ENCODE measurements around the gene LAMC1. TPM values are rescaled to one million over a fixed set of nuclear protein-coding genes. Genes with fewer than 3 reads are reported as not detected.

LAMC1 gene
- total RNA-seq, 1 experiment from 2014 or later = 61.2 TPM

DNA sequence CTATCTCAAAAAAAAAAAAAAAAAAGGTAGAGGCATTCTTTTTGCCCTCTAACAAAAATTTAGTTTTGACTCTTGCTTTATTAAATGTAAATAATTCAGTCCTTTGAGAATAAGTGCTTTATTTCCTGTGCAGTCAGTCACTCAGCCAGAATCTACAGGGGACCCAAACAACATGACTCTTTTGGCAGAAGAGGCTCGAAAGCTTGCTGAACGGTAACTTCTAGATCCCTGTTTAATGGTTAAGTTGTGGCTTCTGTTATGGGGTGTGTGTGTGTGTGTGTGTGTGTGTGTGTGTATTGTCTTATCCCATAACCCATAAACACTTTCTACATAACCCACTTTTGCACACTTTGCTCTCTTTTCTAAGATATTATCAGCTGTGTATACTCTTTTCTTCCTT, 107.9 kb downstream of the LAMC1 start:
- no peak overlapping the region for H3K4me3 ChIP-seq (replicated peaks in 1 of 2; ENCODE audit: low read depth in 1 of 2, low read length in 2 of 2)
- intact Hi-C loops (cut with micrococcal nuclease) = no loop called here
- H3K9ac ChIP-seq (ENCODE audit: low read length) = no peak overlapping the region
- H4K20me1 ChIP-seq (ENCODE audit: insufficient read depth) = no peaks in the 10 kb centered on the region
- DNase-seq (ENCODE audit: low read depth, low spot score) (no peak), ATAC-seq (no peak)
- no peaks in the 10 kb centered on the region for H3K27me3 ChIP-seq (ENCODE audit: insufficient read depth, low read length)
- no peak overlapping the region for H3K4me2 ChIP-seq (ENCODE audit: low read length)
- H3K36me3 ChIP-seq (ENCODE audit: control insufficient read depth in 1 of 2, insufficient read depth in 2 of 2, low read length in 2 of 2) = peaks cover 37 to 42% of the 10 kb centered on the region in 2 experiments
- no peak overlapping the region for H3K27ac ChIP-seq (ENCODE audit: low read depth, low read length)
- no peak overlapping the region for H2AFZ ChIP-seq (ENCODE audit: low read depth, low read length, poor library complexity, severe bottlenecking)
- TF ChIP-seq RAD21 (IDR thresholded peaks at IDR 0.05; ENCODE audit: low read depth) (no peak), ZFX (IDR thresholded peaks at IDR 0.05) (no peak), FOSL1 (IDR thresholded peaks at IDR 0.05; ENCODE audit: low read depth) (no peak), POLR2AphosphoS5 (IDR thresholded peaks at IDR 0.05; ENCODE audit: low read depth, low read length) (no peak), EGR1 (IDR thresholded peaks at IDR 0.05; ENCODE audit: low read depth) (no peak), SRF (IDR thresholded peaks at IDR 0.05; ENCODE audit: low read depth) (no peak), EZH2 (IDR thresholded peaks at IDR 0.05) (no peak), POLR2A (IDR thresholded peaks at IDR 0.05; ENCODE audit: borderline replicate concordance, extremely low read depth, insufficient read depth, insufficient read length) (no peak), EZH2phosphoT487 (IDR thresholded peaks at IDR 0.05; ENCODE audit: borderline replicate concordance) (no peak), ELF1 (IDR thresholded peaks at IDR 0.05; ENCODE audit: borderline replicate concordance, low read depth) (no peak)
- TF ChIP-seq, protein P1, sequence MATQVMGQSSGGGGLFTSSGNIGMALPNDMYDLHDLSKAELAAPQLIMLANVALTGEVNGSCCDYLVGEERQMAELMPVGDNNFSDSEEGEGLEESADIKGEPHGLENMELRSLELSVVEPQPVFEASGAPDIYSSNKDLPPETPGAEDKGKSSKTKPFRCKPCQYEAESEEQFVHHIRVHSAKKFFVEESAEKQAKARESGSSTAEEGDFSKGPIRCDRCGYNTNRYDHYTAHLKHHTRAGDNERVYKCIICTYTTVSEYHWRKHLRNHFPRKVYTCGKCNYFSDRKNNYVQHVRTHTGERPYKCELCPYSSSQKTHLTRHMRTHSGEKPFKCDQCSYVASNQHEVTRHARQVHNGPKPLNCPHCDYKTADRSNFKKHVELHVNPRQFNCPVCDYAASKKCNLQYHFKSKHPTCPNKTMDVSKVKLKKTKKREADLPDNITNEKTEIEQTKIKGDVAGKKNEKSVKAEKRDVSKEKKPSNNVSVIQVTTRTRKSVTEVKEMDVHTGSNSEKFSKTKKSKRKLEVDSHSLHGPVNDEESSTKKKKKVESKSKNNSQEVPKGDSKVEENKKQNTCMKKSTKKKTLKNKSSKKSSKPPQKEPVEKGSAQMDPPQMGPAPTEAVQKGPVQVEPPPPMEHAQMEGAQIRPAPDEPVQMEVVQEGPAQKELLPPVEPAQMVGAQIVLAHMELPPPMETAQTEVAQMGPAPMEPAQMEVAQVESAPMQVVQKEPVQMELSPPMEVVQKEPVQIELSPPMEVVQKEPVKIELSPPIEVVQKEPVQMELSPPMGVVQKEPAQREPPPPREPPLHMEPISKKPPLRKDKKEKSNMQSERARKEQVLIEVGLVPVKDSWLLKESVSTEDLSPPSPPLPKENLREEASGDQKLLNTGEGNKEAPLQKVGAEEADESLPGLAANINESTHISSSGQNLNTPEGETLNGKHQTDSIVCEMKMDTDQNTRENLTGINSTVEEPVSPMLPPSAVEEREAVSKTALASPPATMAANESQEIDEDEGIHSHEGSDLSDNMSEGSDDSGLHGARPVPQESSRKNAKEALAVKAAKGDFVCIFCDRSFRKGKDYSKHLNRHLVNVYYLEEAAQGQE (IDR thresholded peaks at IDR 0.05; ENCODE audit: low read depth) = no peak
- TF ChIP-seq, protein P2, sequence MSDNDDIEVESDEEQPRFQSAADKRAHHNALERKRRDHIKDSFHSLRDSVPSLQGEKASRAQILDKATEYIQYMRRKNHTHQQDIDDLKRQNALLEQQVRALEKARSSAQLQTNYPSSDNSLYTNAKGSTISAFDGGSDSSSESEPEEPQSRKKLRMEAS (IDR thresholded peaks at IDR 0.05) = no peak
- TF ChIP-seq, protein P3, sequence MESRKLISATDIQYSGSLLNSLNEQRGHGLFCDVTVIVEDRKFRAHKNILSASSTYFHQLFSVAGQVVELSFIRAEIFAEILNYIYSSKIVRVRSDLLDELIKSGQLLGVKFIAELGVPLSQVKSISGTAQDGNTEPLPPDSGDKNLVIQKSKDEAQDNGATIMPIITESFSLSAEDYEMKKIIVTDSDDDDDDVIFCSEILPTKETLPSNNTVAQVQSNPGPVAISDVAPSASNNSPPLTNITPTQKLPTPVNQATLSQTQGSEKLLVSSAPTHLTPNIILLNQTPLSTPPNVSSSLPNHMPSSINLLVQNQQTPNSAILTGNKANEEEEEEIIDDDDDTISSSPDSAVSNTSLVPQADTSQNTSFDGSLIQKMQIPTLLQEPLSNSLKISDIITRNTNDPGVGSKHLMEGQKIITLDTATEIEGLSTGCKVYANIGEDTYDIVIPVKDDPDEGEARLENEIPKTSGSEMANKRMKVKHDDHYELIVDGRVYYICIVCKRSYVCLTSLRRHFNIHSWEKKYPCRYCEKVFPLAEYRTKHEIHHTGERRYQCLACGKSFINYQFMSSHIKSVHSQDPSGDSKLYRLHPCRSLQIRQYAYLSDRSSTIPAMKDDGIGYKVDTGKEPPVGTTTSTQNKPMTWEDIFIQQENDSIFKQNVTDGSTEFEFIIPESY (IDR thresholded peaks at IDR 0.05; ENCODE audit: extremely low read depth, insufficient replicate concordance, low read length) = no peak
- ChIA-PET CTCF (no interaction called here), POLR2A (no interaction called here), RAD21 (ENCODE audit: low non-redundant PET in 1 of 2, low total read pairs in 2 of 2, uncharacterized antibody in 2 of 2, unreplicated experiment in 2 of 2) (no interaction called here)
- no peaks in the 10 kb centered on the region for H3K9me2 ChIP-seq (ENCODE audit: insufficient read depth)
- no TSS peak for BruUV-seq (replicated peaks)
- H3K79me2 ChIP-seq (ENCODE audit: insufficient read depth, low read length) = no peaks in the 10 kb centered on the region
- H3K9me3 ChIP-seq (ENCODE audit: control insufficient read depth in 1 of 2, insufficient read depth in 1 of 2, low read depth in 1 of 2, low read length in 2 of 2) = no peaks in the 10 kb centered on the region
- no peaks in the 10 kb centered on the region for H3K4me1 ChIP-seq (ENCODE audit: control insufficient read depth in 1 of 2, insufficient read depth in 2 of 2, low read length in 2 of 2)

Data from HCT116 (cell line).